K562 (cell line): ENCODE measurements around the gene UQCRHL. TPM values are rescaled to one million over a fixed set of nuclear protein-coding genes. Genes with fewer than 3 reads are reported as not detected.

Experiments
- BRD9 ChIP-seq: fragments of 450-650 bp; IDR thresholded peaks from 2 replicates; pipeline ENCODE4 v1.6.1; 2018; ENCODE audit warnings: low read depth; ENCODE audit not compliant: partially characterized antibody
- CAMTA2 ChIP-seq: fragments of 250-450 bp; sonication (Bioruptor Pico); conservative IDR thresholded peaks from 2 replicates; pipeline ENCODE4 v1.5.1; 2022
- CXXC5 ChIP-seq: fragments of 250-450 bp; sonication (Bioruptor Pico); IDR thresholded peaks from 2 replicates; pipeline ENCODE4 v1.8.0; 2022; ENCODE audit warnings: inconsistent platforms, mild to moderate bottlenecking, moderate library complexity
- ELF2 ChIP-seq: fragments of 250-450 bp; sonication (Bioruptor Pico); IDR thresholded peaks from 2 replicates; pipeline ENCODE4 v1.5.0; 2021; ENCODE audit warnings: mild to moderate bottlenecking
- GTF2A2 ChIP-seq: IDR thresholded peaks from 2 replicates; pipeline ENCODE4 v1.6.1; 2016; ENCODE audit warnings: mild to moderate bottlenecking, missing genetic modification characterization, missing compliant biosample characterization
- HDAC8 ChIP-seq: fragments of 450-650 bp; IDR thresholded peaks from 2 replicates; pipeline ENCODE4 v1.6.1; 2016; ENCODE audit warnings: mild to moderate bottlenecking, missing genetic modification characterization, moderate library complexity, missing compliant biosample characterization
- HLTF ChIP-seq: fragments of 450-650 bp; IDR thresholded peaks from 2 replicates; pipeline ENCODE4 v1.6.1; 2016
- HMG20A ChIP-seq: fragments of 450-650 bp; formaldehyde crosslinking; conservative IDR thresholded peaks from 2 replicates; pipeline ENCODE4 v1.4.0; 2020; ENCODE audit warnings: mild to moderate bottlenecking, mixed read lengths
- RB1 ChIP-seq: fragments of 450-650 bp; IDR thresholded peaks from 2 replicates; pipeline ENCODE4 v1.6.1; 2017; ENCODE audit warnings: low read depth, mild to moderate bottlenecking
- SMAD4 ChIP-seq: fragments of 250-450 bp; sonication (Bioruptor Pico); conservative IDR thresholded peaks from 2 replicates; pipeline ENCODE4 v1.8.0; 2021; ENCODE audit warnings: inconsistent platforms, mild to moderate bottlenecking, moderate library complexity
- polyA plus RNA-seq, 8 experiments: library from polyadenylated mRNA; depleted of rRNA in 4 of 8; stranded (reverse) in 5 of 8; unstranded in 3 of 8; fragments of >200 nt; fragmentation: Nextera tagmentation in 2 of 8; fragmentation: Illumina TruSeq in 1 of 8; extraction: Ambion mirVana in 2 of 8; extraction: Trizol in 1 of 8; gene quantifications; 2 replicates each; pipeline versions ENCODE4 v1.2.1 to v1.2.3, GENCODE V29; 2011 to 2014; ENCODE audit warnings: inconsistent platforms in 1 of 8, missing spikeins in 1 of 8
- total RNA-seq, 7 experiments: library from RNA; depleted of rRNA in 6 of 7; stranded (reverse); fragments of >200 nt in 6 of 7; fragmentation: Illumina TruSeq in 2 of 7; extraction: Trizol in 2 of 7; gene quantifications; 2 replicates each; pipeline versions ENCODE4 v1.2.1 to v1.2.3, GENCODE V29; 2011 to 2021; ENCODE audit warnings: low replicate concordance in 1 of 7
- TF ChIP-seq, protein P1 (sequence below): sonication (generic); formaldehyde crosslinking; IDR thresholded peaks from 2 replicates; pipeline ENCODE4 v1.8.0; 2022; ENCODE audit warnings: mild to moderate bottlenecking, missing genetic modification reagents
- TF ChIP-seq, protein P2 (sequence below), 2 experiments: fragments of 450-650 bp in 1 of 2; IDR thresholded peaks; 2 replicates each; pipeline ENCODE4 v1.6.1; 2011 to 2017; ENCODE audit warnings: low read depth in 2 of 2, antibody characterized with exemption in 1 of 2, borderline replicate concordance in 1 of 2, low read length in 1 of 2, mild to moderate bottlenecking in 1 of 2, mixed read lengths in 1 of 2; ENCODE audit not compliant: control insufficient read depth in 1 of 2
- TF ChIP-seq, protein P3 (sequence below), 2 experiments: fragments of 250-450 bp in 1 of 2; fragments of 450-650 bp in 1 of 2; sonication (Bioruptor Pico) in 1 of 2; IDR thresholded peaks; 2 replicates each; pipeline versions ENCODE4 v1.6.1 to v1.8.0; 2016 to 2021; ENCODE audit warnings: mild to moderate bottlenecking in 2 of 2, moderate library complexity in 2 of 2, missing compliant biosample characterization in 1 of 2, missing genetic modification characterization in 1 of 2
- TF ChIP-seq, protein P4 (sequence below): sonication (generic); formaldehyde crosslinking; IDR thresholded peaks from 2 replicates; pipeline ENCODE4 v1.4.0; 2020; ENCODE audit warnings: mild to moderate bottlenecking, missing genetic modification reagents
- TF ChIP-seq, protein P5 (sequence below): sonication (generic); formaldehyde crosslinking; IDR thresholded peaks from 2 replicates; pipeline ENCODE4 v1.8.1; 2023; ENCODE audit warnings: mild to moderate bottlenecking, missing genetic modification reagents
- TF ChIP-seq, protein P6 (sequence below): fragments of 250-450 bp; sonication (Bioruptor Pico); IDR thresholded peaks from 2 replicates; pipeline ENCODE4 v1.8.0; 2021; ENCODE audit warnings: moderate library complexity, mild to moderate bottlenecking, inconsistent platforms

The UQCRHL gene
- total and polyA plus RNA-seq, 9 of the 15 experiments (the other 6 are each of a cell fraction or from before 2014, with no cell fraction given) = 5.1 to 41.3 (median 21.8) TPM

DNA sequence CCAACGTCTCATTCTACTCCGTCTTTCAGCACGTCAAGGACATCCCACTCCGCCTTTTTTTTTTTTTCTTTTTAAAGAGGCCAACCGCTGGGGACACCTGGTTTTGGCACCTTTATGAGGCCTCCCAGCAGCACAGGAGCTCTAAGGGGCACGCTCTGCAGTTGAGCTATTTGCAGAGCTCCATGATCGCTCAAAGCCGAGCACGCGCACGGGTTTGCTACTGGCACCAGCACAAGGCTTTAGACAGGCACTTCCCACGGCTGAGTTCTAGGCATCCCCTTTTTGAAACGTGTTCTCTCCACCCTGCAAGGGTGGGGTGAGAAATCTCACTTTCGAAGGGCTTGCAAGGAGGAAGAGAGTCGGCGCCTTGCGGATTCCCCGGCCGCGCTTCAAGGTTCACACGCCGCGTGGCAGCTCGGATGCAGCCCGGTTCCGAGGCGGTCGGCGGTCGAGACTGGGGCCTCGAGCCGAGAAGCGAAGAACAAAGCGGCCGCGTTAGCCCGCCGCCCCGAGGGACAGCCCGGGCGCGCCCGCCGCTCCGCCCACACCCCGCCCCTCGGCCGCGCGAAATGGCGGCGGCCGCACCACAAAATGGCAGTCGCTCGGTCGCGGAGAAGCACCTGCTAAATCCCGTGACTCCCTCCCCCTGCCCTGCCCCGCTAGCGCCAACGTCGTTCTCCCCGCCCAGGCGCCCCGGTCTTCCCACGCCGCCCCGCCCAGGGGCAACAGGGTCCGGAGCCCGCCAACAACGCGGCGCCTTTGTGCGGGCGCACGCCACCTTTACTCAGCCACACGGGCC lies 27.2 kb upstream of the UQCRHL start (continued):
- TF ChIP-seq, protein P1, sequence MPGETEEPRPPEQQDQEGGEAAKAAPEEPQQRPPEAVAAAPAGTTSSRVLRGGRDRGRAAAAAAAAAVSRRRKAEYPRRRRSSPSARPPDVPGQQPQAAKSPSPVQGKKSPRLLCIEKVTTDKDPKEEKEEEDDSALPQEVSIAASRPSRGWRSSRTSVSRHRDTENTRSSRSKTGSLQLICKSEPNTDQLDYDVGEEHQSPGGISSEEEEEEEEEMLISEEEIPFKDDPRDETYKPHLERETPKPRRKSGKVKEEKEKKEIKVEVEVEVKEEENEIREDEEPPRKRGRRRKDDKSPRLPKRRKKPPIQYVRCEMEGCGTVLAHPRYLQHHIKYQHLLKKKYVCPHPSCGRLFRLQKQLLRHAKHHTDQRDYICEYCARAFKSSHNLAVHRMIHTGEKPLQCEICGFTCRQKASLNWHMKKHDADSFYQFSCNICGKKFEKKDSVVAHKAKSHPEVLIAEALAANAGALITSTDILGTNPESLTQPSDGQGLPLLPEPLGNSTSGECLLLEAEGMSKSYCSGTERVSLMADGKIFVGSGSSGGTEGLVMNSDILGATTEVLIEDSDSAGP (CRISPR knock-in tag) = peak; percentile 90
- TF ChIP-seq ELF2 (CRISPR knock-in tag) = no peak
- no peak for TF ChIP-seq HMG20A
- 0 out of 2 replicates have a peak, but pooled peaks have one; percentile 62 for TF ChIP-seq GTF2A2
- TF ChIP-seq CAMTA2 = 0 out of 2 replicates have a peak, but pooled peaks have one; percentile 22
- TF ChIP-seq BRD9 = peak; percentile 82
- TF ChIP-seq, protein P2, sequence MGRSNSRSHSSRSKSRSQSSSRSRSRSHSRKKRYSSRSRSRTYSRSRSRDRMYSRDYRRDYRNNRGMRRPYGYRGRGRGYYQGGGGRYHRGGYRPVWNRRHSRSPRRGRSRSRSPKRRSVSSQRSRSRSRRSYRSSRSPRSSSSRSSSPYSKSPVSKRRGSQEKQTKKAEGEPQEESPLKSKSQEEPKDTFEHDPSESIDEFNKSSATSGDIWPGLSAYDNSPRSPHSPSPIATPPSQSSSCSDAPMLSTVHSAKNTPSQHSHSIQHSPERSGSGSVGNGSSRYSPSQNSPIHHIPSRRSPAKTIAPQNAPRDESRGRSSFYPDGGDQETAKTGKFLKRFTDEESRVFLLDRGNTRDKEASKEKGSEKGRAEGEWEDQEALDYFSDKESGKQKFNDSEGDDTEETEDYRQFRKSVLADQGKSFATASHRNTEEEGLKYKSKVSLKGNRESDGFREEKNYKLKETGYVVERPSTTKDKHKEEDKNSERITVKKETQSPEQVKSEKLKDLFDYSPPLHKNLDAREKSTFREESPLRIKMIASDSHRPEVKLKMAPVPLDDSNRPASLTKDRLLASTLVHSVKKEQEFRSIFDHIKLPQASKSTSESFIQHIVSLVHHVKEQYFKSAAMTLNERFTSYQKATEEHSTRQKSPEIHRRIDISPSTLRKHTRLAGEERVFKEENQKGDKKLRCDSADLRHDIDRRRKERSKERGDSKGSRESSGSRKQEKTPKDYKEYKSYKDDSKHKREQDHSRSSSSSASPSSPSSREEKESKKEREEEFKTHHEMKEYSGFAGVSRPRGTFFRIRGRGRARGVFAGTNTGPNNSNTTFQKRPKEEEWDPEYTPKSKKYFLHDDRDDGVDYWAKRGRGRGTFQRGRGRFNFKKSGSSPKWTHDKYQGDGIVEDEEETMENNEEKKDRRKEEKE (IDR thresholded peaks at IDR 0.05; ENCODE audit: borderline replicate concordance in 1 of 2, control insufficient read depth in 1 of 2, low read depth in 2 of 2, low read length in 1 of 2) = peak in 1 of 2 experiments; percentile 60; a peak in 1 of 4 replicates
- TF ChIP-seq, protein P3, sequence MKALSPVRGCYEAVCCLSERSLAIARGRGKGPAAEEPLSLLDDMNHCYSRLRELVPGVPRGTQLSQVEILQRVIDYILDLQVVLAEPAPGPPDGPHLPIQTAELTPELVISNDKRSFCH (CRISPR knock-in tag; IDR thresholded peaks at IDR 0.05) = no peak
- TF ChIP-seq, protein P3 (tag; IDR thresholded peaks at IDR 0.05) = peak; percentile 53
- TF ChIP-seq, protein P4, sequence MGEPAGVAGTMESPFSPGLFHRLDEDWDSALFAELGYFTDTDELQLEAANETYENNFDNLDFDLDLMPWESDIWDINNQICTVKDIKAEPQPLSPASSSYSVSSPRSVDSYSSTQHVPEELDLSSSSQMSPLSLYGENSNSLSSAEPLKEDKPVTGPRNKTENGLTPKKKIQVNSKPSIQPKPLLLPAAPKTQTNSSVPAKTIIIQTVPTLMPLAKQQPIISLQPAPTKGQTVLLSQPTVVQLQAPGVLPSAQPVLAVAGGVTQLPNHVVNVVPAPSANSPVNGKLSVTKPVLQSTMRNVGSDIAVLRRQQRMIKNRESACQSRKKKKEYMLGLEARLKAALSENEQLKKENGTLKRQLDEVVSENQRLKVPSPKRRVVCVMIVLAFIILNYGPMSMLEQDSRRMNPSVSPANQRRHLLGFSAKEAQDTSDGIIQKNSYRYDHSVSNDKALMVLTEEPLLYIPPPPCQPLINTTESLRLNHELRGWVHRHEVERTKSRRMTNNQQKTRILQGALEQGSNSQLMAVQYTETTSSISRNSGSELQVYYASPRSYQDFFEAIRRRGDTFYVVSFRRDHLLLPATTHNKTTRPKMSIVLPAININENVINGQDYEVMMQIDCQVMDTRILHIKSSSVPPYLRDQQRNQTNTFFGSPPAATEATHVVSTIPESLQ (CRISPR knock-in tag) = peak; percentile 76
- TF ChIP-seq, protein P5, sequence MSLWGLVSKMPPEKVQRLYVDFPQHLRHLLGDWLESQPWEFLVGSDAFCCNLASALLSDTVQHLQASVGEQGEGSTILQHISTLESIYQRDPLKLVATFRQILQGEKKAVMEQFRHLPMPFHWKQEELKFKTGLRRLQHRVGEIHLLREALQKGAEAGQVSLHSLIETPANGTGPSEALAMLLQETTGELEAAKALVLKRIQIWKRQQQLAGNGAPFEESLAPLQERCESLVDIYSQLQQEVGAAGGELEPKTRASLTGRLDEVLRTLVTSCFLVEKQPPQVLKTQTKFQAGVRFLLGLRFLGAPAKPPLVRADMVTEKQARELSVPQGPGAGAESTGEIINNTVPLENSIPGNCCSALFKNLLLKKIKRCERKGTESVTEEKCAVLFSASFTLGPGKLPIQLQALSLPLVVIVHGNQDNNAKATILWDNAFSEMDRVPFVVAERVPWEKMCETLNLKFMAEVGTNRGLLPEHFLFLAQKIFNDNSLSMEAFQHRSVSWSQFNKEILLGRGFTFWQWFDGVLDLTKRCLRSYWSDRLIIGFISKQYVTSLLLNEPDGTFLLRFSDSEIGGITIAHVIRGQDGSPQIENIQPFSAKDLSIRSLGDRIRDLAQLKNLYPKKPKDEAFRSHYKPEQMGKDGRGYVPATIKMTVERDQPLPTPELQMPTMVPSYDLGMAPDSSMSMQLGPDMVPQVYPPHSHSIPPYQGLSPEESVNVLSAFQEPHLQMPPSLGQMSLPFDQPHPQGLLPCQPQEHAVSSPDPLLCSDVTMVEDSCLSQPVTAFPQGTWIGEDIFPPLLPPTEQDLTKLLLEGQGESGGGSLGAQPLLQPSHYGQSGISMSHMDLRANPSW (CRISPR knock-in tag) = 0 out of 2 replicates have a peak, but pooled peaks have one; percentile 53
- TF ChIP-seq SMAD4 (CRISPR knock-in tag) = peak; percentile 90
- TF ChIP-seq RB1 = peak; percentile 95
- TF ChIP-seq HDAC8 (tag) = peak; percentile 87; the same call in 1 of the 2 replicates
- peak; percentile 88 for TF ChIP-seq CXXC5 (CRISPR knock-in tag)
- TF ChIP-seq, protein P6, sequence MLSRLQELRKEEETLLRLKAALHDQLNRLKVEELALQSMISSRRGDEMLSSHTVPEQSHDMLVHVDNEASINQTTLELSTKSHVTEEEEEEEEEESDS = no peak
- 0 out of 2 replicates have a peak, but pooled peaks have one; percentile 21 for TF ChIP-seq HLTF
